Measurements from ENCODE around the gene PTH1R. TPM values are rescaled to one million over a fixed set of nuclear protein-coding genes. Genes with fewer than 3 reads are reported as not detected.

PTH1R gene
- total RNA-seq, 1 donor from 2014 or later, result 0.29 TPM

DNA sequence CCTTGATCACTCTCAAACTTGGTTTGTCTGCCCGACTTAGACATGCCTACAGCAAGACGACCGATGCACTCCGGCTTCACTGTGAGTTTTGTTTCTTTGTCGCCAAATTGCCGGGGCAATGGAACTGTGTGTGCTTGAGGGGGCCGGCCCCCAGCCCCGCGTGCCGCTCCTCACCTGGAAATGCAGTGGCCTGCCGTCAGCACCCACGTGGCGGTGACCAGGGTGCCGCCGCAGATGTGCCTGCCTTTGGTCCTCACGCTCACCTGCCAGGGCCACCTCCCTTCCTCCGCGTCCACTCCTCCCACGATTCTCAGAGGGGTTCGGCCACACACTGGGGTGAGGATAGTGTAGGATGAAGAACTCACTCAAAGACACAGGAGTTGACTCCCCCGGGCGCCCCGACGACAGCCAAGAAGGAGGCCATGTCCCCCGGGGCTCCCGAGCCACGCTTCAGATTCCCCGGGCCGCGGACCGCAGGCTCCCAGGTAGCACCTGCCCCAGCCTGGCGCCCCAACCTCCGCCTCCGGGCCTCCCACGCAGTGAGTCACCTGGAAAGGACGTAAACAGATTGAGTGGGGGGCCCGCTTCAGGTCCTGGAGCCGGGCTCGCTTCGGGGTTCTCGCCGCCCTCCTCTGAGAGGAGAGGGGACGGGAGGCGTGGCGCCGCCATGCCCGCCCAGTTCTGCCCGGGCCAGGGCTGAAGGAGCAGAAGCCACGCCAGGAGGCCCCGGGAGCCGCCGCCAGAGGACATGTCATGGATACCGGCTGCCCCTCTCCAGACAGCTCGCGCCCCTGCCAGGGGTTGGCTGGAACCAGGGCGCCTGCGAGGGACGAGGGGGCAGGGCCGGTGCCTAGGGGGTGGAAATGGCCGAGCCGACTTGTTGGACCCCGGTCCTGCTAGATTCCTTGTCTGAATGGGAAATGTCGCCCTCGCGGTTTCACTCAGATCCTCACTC is 43.9 kb upstream of the PTH1R start:
- DNase-seq, result no peak
- Mint-ChIP-seq H3K27ac (ENCODE audit: unreplicated experiment) (no peak overlapping the region), H3K36me3 (ENCODE audit: unreplicated experiment) (peaks cover 8% of the 10 kb centered on the region), H3K9me3 (ENCODE audit: unreplicated experiment) (peaks cover 5% of the 10 kb centered on the region), H3K4me3 (ENCODE audit: unreplicated experiment) (no peak overlapping the region), H3K27me3 (ENCODE audit: unreplicated experiment) (peaks cover 2% of the 10 kb centered on the region), H3K4me1 (ENCODE audit: low read depth, unreplicated experiment) (no peaks in the 10 kb centered on the region)
- TF ChIP-seq CTCF (IDR thresholded peaks at IDR 0.05; ENCODE audit: partially characterized antibody, unreplicated experiment), result no peak

DNA sequence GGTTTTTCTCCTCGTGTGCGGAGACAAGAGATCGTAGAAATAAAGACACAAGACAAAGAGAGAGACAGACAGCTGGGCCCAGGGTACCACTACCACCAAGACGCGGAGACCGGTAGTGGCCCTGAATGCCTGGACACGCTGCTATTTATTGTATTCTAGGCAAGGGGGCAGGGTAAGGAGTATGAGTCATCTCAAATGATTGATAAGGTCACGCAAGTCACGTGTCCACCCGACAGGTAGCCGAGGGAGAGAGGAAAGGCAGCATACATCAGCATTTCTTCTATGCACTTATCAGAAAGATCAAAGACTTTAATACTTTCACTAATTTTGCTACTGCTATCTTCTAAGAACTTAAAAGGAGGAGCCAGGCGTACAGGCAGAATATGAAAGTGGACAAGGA is 42.5 kb upstream of the PTH1R start:
- H3K36me3 Mint-ChIP-seq (ENCODE audit: unreplicated experiment), result peaks cover 15% of the 10 kb centered on the region
- H3K4me3 Mint-ChIP-seq (ENCODE audit: unreplicated experiment), result no peak overlapping the region
- H3K9me3 Mint-ChIP-seq (ENCODE audit: unreplicated experiment), result peaks cover 8% of the 10 kb centered on the region
- H3K4me1 Mint-ChIP-seq (ENCODE audit: low read depth, unreplicated experiment), result no peaks in the 10 kb centered on the region
- no peak overlapping the region for H3K27ac Mint-ChIP-seq (ENCODE audit: unreplicated experiment)
- no peak for TF ChIP-seq CTCF (IDR thresholded peaks at IDR 0.05; ENCODE audit: partially characterized antibody, unreplicated experiment)
- no peak for DNase-seq
- peaks cover 2% of the 10 kb centered on the region for H3K27me3 Mint-ChIP-seq (ENCODE audit: unreplicated experiment)

DNA sequence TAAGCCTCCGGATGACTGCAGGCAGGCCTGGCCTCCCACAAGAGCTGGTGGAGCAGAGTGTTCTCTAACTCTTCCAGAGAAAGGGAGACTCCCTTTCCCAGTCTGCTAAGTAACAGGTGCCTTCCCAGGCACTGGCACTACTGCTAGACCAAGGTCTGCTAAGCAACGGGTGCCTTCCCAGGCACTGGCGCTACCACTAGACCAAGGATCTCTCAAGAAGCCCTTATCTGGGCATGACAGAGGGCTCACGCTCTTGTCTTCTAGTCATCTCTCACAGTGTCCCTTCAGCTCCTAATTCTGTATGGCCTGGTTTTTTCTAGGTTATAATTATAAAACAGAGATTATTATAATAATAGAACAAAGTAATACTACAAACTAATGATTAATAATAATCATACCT is 42.0 kb upstream of the PTH1R start:
- H3K27ac Mint-ChIP-seq (ENCODE audit: unreplicated experiment), result no peak overlapping the region
- peaks cover 15% of the 10 kb centered on the region for H3K36me3 Mint-ChIP-seq (ENCODE audit: unreplicated experiment)
- no peak overlapping the region for H3K4me3 Mint-ChIP-seq (ENCODE audit: unreplicated experiment)
- DNase-seq, result no peak
- TF ChIP-seq CTCF (IDR thresholded peaks at IDR 0.05; ENCODE audit: partially characterized antibody, unreplicated experiment), result no peak
- H3K9me3 Mint-ChIP-seq (ENCODE audit: unreplicated experiment), result peaks cover 8% of the 10 kb centered on the region
- H3K27me3 Mint-ChIP-seq (ENCODE audit: unreplicated experiment), result no peaks in the 10 kb centered on the region
- H3K4me1 Mint-ChIP-seq (ENCODE audit: low read depth, unreplicated experiment), result no peaks in the 10 kb centered on the region

- no peak for DNase-seq
- peaks cover 3% of the 10 kb centered on the region for H3K9me3 Mint-ChIP-seq (ENCODE audit: unreplicated experiment)
- H3K36me3 Mint-ChIP-seq (ENCODE audit: unreplicated experiment), result peaks cover 12% of the 10 kb centered on the region
- H3K27ac Mint-ChIP-seq (ENCODE audit: unreplicated experiment), result no peak overlapping the region
- H3K4me3 Mint-ChIP-seq (ENCODE audit: unreplicated experiment), result no peak overlapping the region
- H3K4me1 Mint-ChIP-seq (ENCODE audit: low read depth, unreplicated experiment), result no peaks in the 10 kb centered on the region
- TF ChIP-seq CTCF (IDR thresholded peaks at IDR 0.05; ENCODE audit: partially characterized antibody, unreplicated experiment), result no peak
- no peaks in the 10 kb centered on the region for H3K27me3 Mint-ChIP-seq (ENCODE audit: unreplicated experiment)
Measured at GRCh38 chr3:46838301-46838700, 39.2 kb upstream of the PTH1R start.

DNA sequence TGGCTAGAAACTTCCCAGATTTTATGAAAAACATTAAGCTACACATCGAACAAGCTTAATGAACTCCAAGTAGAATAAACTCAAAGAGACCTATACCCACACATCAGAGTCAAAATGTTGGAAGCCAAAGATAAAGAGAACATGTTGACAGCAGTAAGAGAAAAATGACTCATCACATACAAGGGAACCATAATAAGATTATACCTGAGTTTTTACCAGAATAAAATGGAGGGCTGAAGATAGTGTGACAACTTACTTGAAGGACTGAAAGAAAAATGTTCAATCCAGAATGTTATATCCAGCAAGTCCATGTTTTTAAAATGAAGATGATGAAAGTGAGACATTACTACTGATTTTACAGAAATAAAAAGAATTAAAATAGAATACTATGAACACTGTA is 37.0 kb upstream of the PTH1R start:
- DNase-seq, result no peak
- Mint-ChIP-seq H3K4me3 (ENCODE audit: unreplicated experiment) (no peak overlapping the region), H3K4me1 (ENCODE audit: low read depth, unreplicated experiment) (no peaks in the 10 kb centered on the region), H3K27ac (ENCODE audit: unreplicated experiment) (no peak overlapping the region), H3K36me3 (ENCODE audit: unreplicated experiment) (peaks cover 16% of the 10 kb centered on the region), H3K9me3 (ENCODE audit: unreplicated experiment) (peaks cover 3% of the 10 kb centered on the region), H3K27me3 (ENCODE audit: unreplicated experiment) (no peaks in the 10 kb centered on the region)
- no peak for TF ChIP-seq CTCF (IDR thresholded peaks at IDR 0.05; ENCODE audit: partially characterized antibody, unreplicated experiment)
